GM08714 (cell line): ENCODE measurements around the gene BBIP1.
"Not testable (repeated sequence)": the region's sequence is repeated elsewhere in the genome, so short reads cannot be mapped to it uniquely, and the experiment has no call there.

Source experiments
- H3K4me3 ChIP-seq: fragments of 200-500 bp; sonication (Bioruptor generic); 2 replicates; pipeline ENCODE4 v1.5.1; 2014; ENCODE audit warnings: mild to moderate bottlenecking, low read length, inconsistent platforms
- ZNF274 ChIP-seq: IDR thresholded peaks from 2 replicates; pipeline ENCODE4 v1.6.1; 2012; ENCODE audit warnings: mild to moderate bottlenecking, low read depth, low read length

BBIP1 gene

GRCh38 chr10:110939419-110939818, 20.4 kb upstream of the BBIP1 start:
- no peak overlapping the region for H3K4me3 ChIP-seq
- TF ChIP-seq ZNF274 = no peak

- TF ChIP-seq ZNF274 = no peak
- H3K4me3 ChIP-seq = no peak overlapping the region
Observed at GRCh38 chr10:110936757-110937156, 17.8 kb upstream of the BBIP1 start.

GRCh38 chr10:110932505-110933180, 13.7 kb upstream of the BBIP1 start:
- no peak overlapping the region for H3K4me3 ChIP-seq
- no peak for TF ChIP-seq ZNF274

- TF ChIP-seq ZNF274 = no peak
- H3K4me3 ChIP-seq = no peak overlapping the region
Observed at GRCh38 chr10:110931769-110932381, 12.9 kb upstream of the BBIP1 start.

- no peak overlapping the region for H3K4me3 ChIP-seq
- TF ChIP-seq ZNF274 = no peak
Observed at GRCh38 chr10:110927461-110927860, 8.5 kb upstream of the BBIP1 start.

- peak overlapping the region; percentile 28; the same call in 1 of the 2 replicates for H3K4me3 ChIP-seq
- no peak for TF ChIP-seq ZNF274
Observed at GRCh38 chr10:110923856-110924493, 5.0 kb upstream of the BBIP1 start.

- TF ChIP-seq ZNF274 = no peak
- H3K4me3 ChIP-seq = peak overlapping the region; percentile 81
Observed at GRCh38 chr10:110919971-110920881, 1.2 kb upstream of the BBIP1 start.

- no peak for TF ChIP-seq ZNF274
- H3K4me3 ChIP-seq = peak within 1 kb of the TSS; percentile 87
Observed at GRCh38 chr10:110919349-110919931, 460 bp upstream of the BBIP1 start, which contains the start of gene SHOC2. SHOC2 (plus strand) TSS chr10:110919604; CDS start chr10:110964359, 44,755 bp downstream.

GRCh38 chr10:110918269-110918642, 724 bp downstream of the BBIP1 start:
- TF ChIP-seq ZNF274 = no peak

GRCh38 chr10:110916554-110917346, 2.2 kb downstream of the BBIP1 start:
- no peak for TF ChIP-seq ZNF274
- no peak overlapping the region for H3K4me3 ChIP-seq

More at GRCh38 chr10:110918269-110918642, 724 bp downstream of the BBIP1 start:
- H3K4me3 ChIP-seq = peak overlapping the region; percentile 87

- H3K4me3 ChIP-seq = not testable (repeated sequence)
Observed at GRCh38 chr10:110915600-110915999, 3.4 kb downstream of the BBIP1 start.

GRCh38 chr10:110915035-110915434, 3.9 kb downstream of the BBIP1 start:
- no peak overlapping the region; the same call in 1 of the 2 replicates for H3K4me3 ChIP-seq
- no peak for TF ChIP-seq ZNF274

GRCh38 chr10:110914431-110914830, 4.5 kb downstream of the BBIP1 start:
- no peak overlapping the region for H3K4me3 ChIP-seq
- TF ChIP-seq ZNF274 = no peak

GRCh38 chr10:110912374-110912773, 6.6 kb downstream of the BBIP1 start:
- no peak overlapping the region for H3K4me3 ChIP-seq
- no peak for TF ChIP-seq ZNF274
